Ovary (tissue), 9 donors: ENCODE data around the gene LEMD1. TPM values are rescaled to one million over a fixed set of nuclear protein-coding genes. Genes with fewer than 3 reads are reported as not detected.
"Not testable (repeated sequence)": the region's sequence is repeated elsewhere in the genome, so short reads cannot be mapped to it uniquely, and the experiment has no call there.

Experiments
- DNase-seq, 5 donors: peaks; one replicate each; pipeline ENCODE4 v3.0.0-alpha.2; 2019 to 2020
- H3K27ac ChIP-seq, 2 donors: fragments of 200-600 bp; one replicate each; pipeline versions ENCODE4 v1.5.1 to v1.8.0; 2019 to 2022
- H3K27me3 ChIP-seq: fragments of 200-600 bp; one replicate; pipeline ENCODE4 v1.8.0; 2022
- H3K36me3 ChIP-seq: fragments of 200-600 bp; sonication (generic); one replicate; pipeline ENCODE4 v1.5.1; 2019
- H3K4me1 ChIP-seq: one replicate; pipeline ENCODE4 v1.8.1; 2013; ENCODE audit warnings: mild to moderate bottlenecking, moderate library complexity; ENCODE audit not compliant: insufficient read depth
- H3K4me3 ChIP-seq: fragments of 200-600 bp; sonication (generic); one replicate; pipeline ENCODE4 v1.5.1; 2017
- H3K9me3 ChIP-seq, 2 donors: fragments of 200-600 bp in 1 of 2; sonication (generic) in 1 of 2; one replicate each; pipeline versions ENCODE4 v1.5.1 to v1.8.1; 2013 to 2019; ENCODE audit warnings: mild to moderate bottlenecking in 1 of 2, moderate library complexity in 1 of 2
- EP300 ChIP-seq: sonication (generic); formaldehyde crosslinking; IDR thresholded peaks from one replicate; pipeline ENCODE4 v1.6.1; 2017; ENCODE audit warnings: antibody characterized with exemption
- POLR2A ChIP-seq: fragments of 450-650 bp; IDR thresholded peaks from one replicate; pipeline ENCODE4 v1.6.1; 2017; ENCODE audit warnings: antibody characterized with exemption, mild to moderate bottlenecking, moderate library complexity
- WGBS, 3 donors: extraction: QIAGEN DNeasy Blood & Tissue Kit in 1 of 3; methylation state at CpG; one replicate each; pipeline versions ENCODE4 v1.1.5 to v1.1.7; 2013 to 2017; 5-methylcytosine and 5-hydroxymethylcytosine counted together
- intact Hi-C, 4 donors: fragments of 100-400 bp; cut with DNase I; formaldehyde crosslinking; loops; one replicate each; pipeline versions ENCODE4 v1.11.0 to v1.15.1; 2022 to 2023
- polyA plus RNA-seq, 2 donors: library from polyadenylated mRNA; stranded (reverse); fragments of 200-250 nt in 1 of 2; fragments of 350-450 nt in 1 of 2; fragmentation: Illumina TruSeq in 1 of 2; extraction: RNeasy Lipid Tissue Mini Kit (QIAGEN cat#74804) in 1 of 2; gene quantifications; one replicate each; pipeline ENCODE4 v1.2.3, GENCODE V29; 2013 to 2014
- total RNA-seq, 7 donors: library from RNA; depleted of rRNA in 2 of 7; stranded (reverse); fragments of >200 nt in 2 of 7; fragmentation: NEBNext Ultra II Directional in 3 of 7; extraction: Animal tissue kit (Norgen Biotek cat#: 25700) in 3 of 7; gene quantifications; one replicate each; pipeline versions ENCODE4 v1.1.0 to v1.2.4, GENCODE V29; 2016 to 2023
- TF ChIP-seq, protein P1 (sequence below), 3 donors: fragments of 450-650 bp in 2 of 3; fragments of 200-600 bp in 1 of 3; IDR thresholded peaks; one replicate each; pipeline versions ENCODE4 v1.5.1 to v1.8.0; 2016 to 2022; ENCODE audit warnings: antibody characterized with exemption in 3 of 3, mild to moderate bottlenecking in 1 of 3
- donor health status: DM: no; HTN: no; CAD: no; lungs with moderate emphysema.
- donor health status: DM: no; HTN: no; CAD: no.
- donor health status: Bipolar disorder and iron deficiency.
- donor health status: DM: yes; HTN: yes; CAD: no.
- donor health status: DM: no; HTN: no; CAD: no.
- donor health status: DM: yes; HTN: yes; CAD: no.

Gene LEMD1
- total and polyA plus RNA-seq, 9 donors, result 0.43 to 7.0 (median 0.97) TPM; not detected in 1

GRCh38 chr1:205437570-205437969 lies 15.7 kb upstream of the LEMD1 start:
- H3K27me3 ChIP-seq, result no peaks in the 10 kb centered on the region
- no peaks in the 10 kb centered on the region for H3K36me3 ChIP-seq
- H3K4me3 ChIP-seq, result no peak overlapping the region
- peaks cover 12% of the 10 kb centered on the region for H3K4me1 ChIP-seq
- 82 to 88% (median 86%) methylated on average over 2 of the region's 2 CpGs for WGBS, 3 donors
- DNase-seq, result no peak
- no peak overlapping the region for H3K27ac ChIP-seq
- intact Hi-C loops, result loop anchor here in 3 of 4 donors (5.0 to 10.0 kb wide), 4 partner anchors 45 to 165 kb away; partner anchors contain the start of gene KLHDC8A (in 2 of the 3)
- no peak for TF ChIP-seq POLR2A
- TF ChIP-seq EP300, result no peak
- TF ChIP-seq, protein P1, sequence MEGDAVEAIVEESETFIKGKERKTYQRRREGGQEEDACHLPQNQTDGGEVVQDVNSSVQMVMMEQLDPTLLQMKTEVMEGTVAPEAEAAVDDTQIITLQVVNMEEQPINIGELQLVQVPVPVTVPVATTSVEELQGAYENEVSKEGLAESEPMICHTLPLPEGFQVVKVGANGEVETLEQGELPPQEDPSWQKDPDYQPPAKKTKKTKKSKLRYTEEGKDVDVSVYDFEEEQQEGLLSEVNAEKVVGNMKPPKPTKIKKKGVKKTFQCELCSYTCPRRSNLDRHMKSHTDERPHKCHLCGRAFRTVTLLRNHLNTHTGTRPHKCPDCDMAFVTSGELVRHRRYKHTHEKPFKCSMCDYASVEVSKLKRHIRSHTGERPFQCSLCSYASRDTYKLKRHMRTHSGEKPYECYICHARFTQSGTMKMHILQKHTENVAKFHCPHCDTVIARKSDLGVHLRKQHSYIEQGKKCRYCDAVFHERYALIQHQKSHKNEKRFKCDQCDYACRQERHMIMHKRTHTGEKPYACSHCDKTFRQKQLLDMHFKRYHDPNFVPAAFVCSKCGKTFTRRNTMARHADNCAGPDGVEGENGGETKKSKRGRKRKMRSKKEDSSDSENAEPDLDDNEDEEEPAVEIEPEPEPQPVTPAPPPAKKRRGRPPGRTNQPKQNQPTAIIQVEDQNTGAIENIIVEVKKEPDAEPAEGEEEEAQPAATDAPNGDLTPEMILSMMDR (IDR thresholded peaks at IDR 0.05), result no peak
- no peaks in the 10 kb centered on the region for H3K9me3 ChIP-seq

GRCh38 chr1:205436776-205437410 lies 15.0 kb upstream of the LEMD1 start:
- TF ChIP-seq POLR2A, result no peak
- TF ChIP-seq EP300, result no peak
- TF ChIP-seq, protein P1 (IDR thresholded peaks at IDR 0.05), result no peak
- H3K36me3 ChIP-seq, result no peaks in the 10 kb centered on the region
- H3K27ac ChIP-seq, result no peak overlapping the region
- intact Hi-C loops, result loop anchor here in 3 of 4 donors (5.0 to 10.0 kb wide), 4 partner anchors 45 to 165 kb away; partner anchors contain the start of gene KLHDC8A (in 2 of the 3)
- peaks cover 12% of the 10 kb centered on the region for H3K4me1 ChIP-seq
- no peaks in the 10 kb centered on the region for H3K9me3 ChIP-seq
- no peak overlapping the region for H3K4me3 ChIP-seq
- DNase-seq, result no peak
- 93 to 96% (median 95%) methylated on average over 5 of the region's 5 CpGs for WGBS, 3 donors
- H3K27me3 ChIP-seq, result no peaks in the 10 kb centered on the region

GRCh38 chr1:205435578-205436573 lies 14.0 kb upstream of the LEMD1 start:
- Histone ChIP-seq H3K4me3 (no peak overlapping the region), H3K27ac (no peak overlapping the region), H3K9me3 (no peaks in the 10 kb centered on the region), H3K36me3 (no peaks in the 10 kb centered on the region), H3K27me3 (no peaks in the 10 kb centered on the region), H3K4me1 (peaks cover 12% of the 10 kb centered on the region)
- 59 to 61% (median 60%) methylated on average over 11 of the region's 11 CpGs for WGBS, 3 donors
- DNase-seq, result peak in 1 of 5 donors; percentile 31
- TF ChIP-seq POLR2A (no peak), EP300 (no peak)
- TF ChIP-seq, protein P1 (IDR thresholded peaks at IDR 0.05), result no peak
- intact Hi-C loops, result loop anchor here in 3 of 4 donors (2.0 to 10.0 kb wide), 5 partner anchors 46 to 164 kb away; partner anchors contain the start of gene KLHDC8A (in 2 of the 3)

DNA sequence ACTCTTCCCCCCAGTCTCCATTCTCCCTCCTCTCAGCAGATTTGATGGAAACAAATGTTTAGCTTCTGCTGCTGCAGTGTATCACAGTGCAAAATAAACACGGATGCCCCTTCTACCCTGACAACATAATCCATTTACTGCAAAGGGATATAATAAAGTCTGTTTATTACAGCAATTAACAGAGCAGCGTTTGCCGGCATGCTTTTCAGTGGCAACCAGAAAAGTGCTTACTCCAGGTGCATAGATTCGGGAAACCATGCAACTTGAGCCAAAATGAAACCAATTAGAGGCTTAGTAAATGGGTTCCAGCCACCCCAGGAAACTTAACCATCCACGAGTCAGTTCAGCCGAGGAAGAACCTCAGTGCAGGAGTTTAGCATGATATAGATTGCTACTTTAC lies 12.9 kb upstream of the LEMD1 start:
- intact Hi-C loops, result loop anchor here in 3 of 4 donors (2.0 to 10.0 kb wide), 6 partner anchors 48 to 162 kb away; partner anchors contain the start of gene KLHDC8A (in 2 of the 3)
- no peaks in the 10 kb centered on the region for H3K27me3 ChIP-seq
- peaks cover 12% of the 10 kb centered on the region for H3K4me1 ChIP-seq
- TF ChIP-seq EP300 (no peak), POLR2A (no peak)
- TF ChIP-seq, protein P1 (IDR thresholded peaks at IDR 0.05), result no peak
- no peaks in the 10 kb centered on the region for H3K9me3 ChIP-seq
- no peaks in the 10 kb centered on the region for H3K36me3 ChIP-seq
- H3K27ac ChIP-seq, result no peak overlapping the region
- 72 to 78% (median 74%) methylated on average over 6 of the region's 6 CpGs for WGBS, 3 donors
- no peak for DNase-seq
- H3K4me3 ChIP-seq, result no peak overlapping the region

- intact Hi-C loops, result loop anchor here in 2 of 4 donors (5.0 to 10.0 kb wide), 2 partner anchors 78 to 95 kb away; partner anchors contain the start of gene KLHDC8A (in 1 of the 2)
- H3K27me3 ChIP-seq, H3K36me3 ChIP-seq, DNase-seq, H3K4me1 ChIP-seq, H3K9me3 ChIP-seq, H3K27ac ChIP-seq, H3K4me3 ChIP-seq: not testable (repeated sequence)
- WGBS, 3 donors, result 92 to 100% (median 93%) methylated on average over 1 of the region's 1 CpG
Measured at GRCh38 chr1:205432692-205433091, 10.8 kb upstream of the LEMD1 start.
